DOHH2 (cell line): ENCODE results near the gene SCD5.

ENCODE experiments used
- H3F3A ChIP-seq: fragments of 200-600 bp; sonication (generic), shearing (Covaris generic); 2 replicates; pipeline ENCODE4 v1.6.0; 2016; ENCODE audit warnings: antibody characterized with exemption, mild to moderate bottlenecking; ENCODE audit not compliant: control insufficient read depth, insufficient read depth
- H3K27ac ChIP-seq: fragments of 200-600 bp; sonication (generic); 2 replicates; pipeline ENCODE4 v1.5.1; 2014; ENCODE audit warnings: low read depth, mild to moderate bottlenecking, low read length, moderate library complexity
- H3K27me3 ChIP-seq: fragments of 200-600 bp; sonication (generic); 2 replicates; pipeline ENCODE4 v1.6.1; 2014; ENCODE audit warnings: mild to moderate bottlenecking, low read length, mixed read lengths; ENCODE audit not compliant: control insufficient read depth
- H3K36me3 ChIP-seq: fragments of 200-600 bp; sonication (generic); 2 replicates; pipeline ENCODE4 v1.6.1; 2014; ENCODE audit warnings: mild to moderate bottlenecking, low read length, moderate library complexity, mixed read lengths; ENCODE audit not compliant: control insufficient read depth
- H3K4me1 ChIP-seq: fragments of 200-600 bp; sonication (generic); 2 replicates; pipeline ENCODE4 v1.6.1; 2014; ENCODE audit warnings: mild to moderate bottlenecking, low read length, mixed read lengths; ENCODE audit not compliant: control insufficient read depth
- H3K4me2 ChIP-seq: fragments of 200-600 bp; sonication (generic); 2 replicates; pipeline ENCODE4 v1.6.0; 2014; ENCODE audit warnings: mild to moderate bottlenecking, low read length, moderate library complexity
- H3K4me3 ChIP-seq: fragments of 200-600 bp; sonication (generic); 2 replicates; pipeline ENCODE4 v1.5.1; 2014; ENCODE audit warnings: mild to moderate bottlenecking, low read length, mixed read lengths
- H3K79me2 ChIP-seq: fragments of 200-600 bp; sonication (generic); 2 replicates; pipeline ENCODE4 v1.6.1; 2014; ENCODE audit warnings: mild to moderate bottlenecking, low read length, mixed read lengths; ENCODE audit not compliant: control insufficient read depth
- H3K9me2 ChIP-seq: fragments of 200-600 bp; sonication (generic); replicated peaks from 2 replicates; pipeline ENCODE4 v1.6.1; 2014; ENCODE audit warnings: mild to moderate bottlenecking, low read length, mixed read lengths; ENCODE audit not compliant: control insufficient read depth
- H3K9me3 ChIP-seq: fragments of 200-600 bp; sonication (generic); 2 replicates; pipeline ENCODE4 v1.6.1; 2014; ENCODE audit warnings: antibody characterized with exemption, low read length, mixed read lengths; ENCODE audit not compliant: control insufficient read depth, insufficient read depth
- H4K20me1 ChIP-seq: fragments of 200-600 bp; sonication (generic); 2 replicates; pipeline ENCODE4 v1.6.0; 2014; ENCODE audit warnings: low read depth, mild to moderate bottlenecking, antibody characterized with exemption, low read length, moderate library complexity; ENCODE audit not compliant: control insufficient read depth, insufficient read depth
- EZH2phosphoT487 ChIP-seq: fragments of 200-600 bp; sonication (generic); IDR thresholded peaks from 2 replicates; pipeline ENCODE4 v1.6.1; 2017; ENCODE audit warnings: borderline replicate concordance, mild to moderate bottlenecking, antibody characterized with exemption, low read length, moderate library complexity, mixed read lengths
- TF ChIP-seq, protein P1 (sequence below): fragments of 200-600 bp; sonication (generic); IDR thresholded peaks from one replicate; pipeline ENCODE4 v1.5.1; 2014; ENCODE audit warnings: antibody characterized with exemption, mild to moderate bottlenecking, low read depth, low read length; ENCODE audit not compliant: poor library complexity, severe bottlenecking

SCD5 gene

DNA sequence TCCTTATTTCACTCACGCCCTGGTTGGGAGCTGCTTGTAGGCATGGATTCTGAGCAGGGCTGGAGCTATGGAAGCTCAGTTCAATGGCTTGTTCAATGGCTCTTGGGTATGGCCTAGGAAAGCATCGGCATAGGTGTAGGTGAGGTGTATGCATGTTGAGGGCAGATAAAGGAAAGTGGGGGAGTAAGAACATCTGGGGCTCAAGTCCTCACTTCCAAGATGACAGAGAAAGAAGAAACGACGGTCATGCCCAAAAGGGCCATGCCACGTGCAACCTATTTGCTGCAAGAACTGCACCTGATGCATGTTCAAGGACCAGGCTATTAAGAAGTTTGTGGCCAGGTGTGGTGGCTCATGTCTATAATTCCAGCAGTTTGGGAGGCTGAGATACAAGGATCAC is 23.4 kb downstream of the SCD5 start:
- Histone ChIP-seq H3K4me2 (no peak overlapping the region), H4K20me1 (peaks cover 5% of the 10 kb centered on the region), H3K4me3 (no peak overlapping the region), H3K27me3 (no peaks in the 10 kb centered on the region), H3K36me3 (no peaks in the 10 kb centered on the region), H3K4me1 (peaks cover 12% of the 10 kb centered on the region), H3F3A (peaks cover 1% of the 10 kb centered on the region), H3K9me2 (no peaks in the 10 kb centered on the region), H3K9me3 (peaks cover 3% of the 10 kb centered on the region; the same call in 1 of the 2 replicates), H3K79me2 (peaks cover 34% of the 10 kb centered on the region), H3K27ac (no peak overlapping the region)
- TF ChIP-seq, protein P1, sequence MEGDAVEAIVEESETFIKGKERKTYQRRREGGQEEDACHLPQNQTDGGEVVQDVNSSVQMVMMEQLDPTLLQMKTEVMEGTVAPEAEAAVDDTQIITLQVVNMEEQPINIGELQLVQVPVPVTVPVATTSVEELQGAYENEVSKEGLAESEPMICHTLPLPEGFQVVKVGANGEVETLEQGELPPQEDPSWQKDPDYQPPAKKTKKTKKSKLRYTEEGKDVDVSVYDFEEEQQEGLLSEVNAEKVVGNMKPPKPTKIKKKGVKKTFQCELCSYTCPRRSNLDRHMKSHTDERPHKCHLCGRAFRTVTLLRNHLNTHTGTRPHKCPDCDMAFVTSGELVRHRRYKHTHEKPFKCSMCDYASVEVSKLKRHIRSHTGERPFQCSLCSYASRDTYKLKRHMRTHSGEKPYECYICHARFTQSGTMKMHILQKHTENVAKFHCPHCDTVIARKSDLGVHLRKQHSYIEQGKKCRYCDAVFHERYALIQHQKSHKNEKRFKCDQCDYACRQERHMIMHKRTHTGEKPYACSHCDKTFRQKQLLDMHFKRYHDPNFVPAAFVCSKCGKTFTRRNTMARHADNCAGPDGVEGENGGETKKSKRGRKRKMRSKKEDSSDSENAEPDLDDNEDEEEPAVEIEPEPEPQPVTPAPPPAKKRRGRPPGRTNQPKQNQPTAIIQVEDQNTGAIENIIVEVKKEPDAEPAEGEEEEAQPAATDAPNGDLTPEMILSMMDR = no peak
- TF ChIP-seq EZH2phosphoT487 = no peak

DNA sequence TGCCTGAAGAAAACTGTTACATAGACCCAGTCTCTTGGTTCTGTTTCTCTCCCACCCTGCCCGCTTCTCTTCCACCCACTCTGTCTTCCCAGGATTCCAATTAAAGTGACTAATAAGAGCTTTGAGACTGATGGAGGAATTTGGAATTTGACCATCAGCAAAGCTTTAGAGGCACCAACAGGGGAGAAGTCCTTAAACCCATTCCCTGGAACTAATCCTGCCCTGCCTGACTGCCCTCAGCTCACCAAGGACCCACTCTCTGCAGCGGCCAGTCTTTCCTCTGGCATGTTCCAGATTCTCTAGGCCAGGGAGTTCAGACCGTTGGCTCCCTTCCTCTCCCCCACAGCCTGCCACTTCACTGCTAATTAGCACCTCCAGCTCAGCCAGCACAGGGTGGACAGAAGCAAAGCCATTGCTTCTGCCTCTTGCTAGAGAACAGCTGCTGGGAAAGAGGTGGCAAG is 23.9 kb downstream of the SCD5 start:
- Histone ChIP-seq H3K27ac (no peak overlapping the region), H3K79me2 (peaks cover 29% of the 10 kb centered on the region), H3K4me2 (no peak overlapping the region), H3K9me3 (peaks cover 3% of the 10 kb centered on the region; the same call in 1 of the 2 replicates), H4K20me1 (0 out of 2 replicates have a peak, but pooled peaks cover under 1% of the 10 kb centered on the region), H3K27me3 (no peaks in the 10 kb centered on the region), H3F3A (no peaks in the 10 kb centered on the region), H3K36me3 (no peaks in the 10 kb centered on the region), H3K9me2 (no peaks in the 10 kb centered on the region), H3K4me1 (peaks cover 7% of the 10 kb centered on the region), H3K4me3 (no peak overlapping the region)
- TF ChIP-seq EZH2phosphoT487 = no peak
- TF ChIP-seq, protein P1 = no peak

DNA sequence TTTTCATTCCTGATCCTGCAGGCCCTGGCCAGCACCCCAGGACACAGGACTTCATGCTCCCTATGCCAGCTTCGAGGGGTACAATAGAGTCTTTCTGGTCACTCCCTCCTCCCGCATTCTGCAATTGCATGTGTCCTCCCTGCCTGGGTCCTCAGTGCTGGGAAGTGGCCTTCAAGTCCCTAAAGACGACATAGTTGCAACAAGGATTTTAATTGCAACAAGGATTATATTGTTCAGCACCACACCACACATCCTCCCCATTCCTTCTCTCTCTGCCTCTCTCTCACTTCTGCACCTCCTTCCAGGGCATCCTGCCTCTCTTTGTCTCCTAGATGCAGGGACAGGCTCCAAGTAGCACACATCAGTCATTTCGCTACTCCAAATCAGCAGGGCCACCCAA is 25.5 kb downstream of the SCD5 start:
- no peaks in the 10 kb centered on the region for H3K27me3 ChIP-seq

More for the DNA sequence above, 25.5 kb downstream of the SCD5 start:
- H3K9me2 ChIP-seq = no peaks in the 10 kb centered on the region
- H4K20me1 ChIP-seq = no peaks in the 10 kb centered on the region
- H3K9me3 ChIP-seq = peaks cover 3% of the 10 kb centered on the region; the same call in 1 of the 2 replicates
- H3K79me2 ChIP-seq = peaks cover 13% of the 10 kb centered on the region
- H3K4me2 ChIP-seq = no peak overlapping the region
- no peaks in the 10 kb centered on the region for H3K4me1 ChIP-seq
- no peak overlapping the region for H3K4me3 ChIP-seq
- H3F3A ChIP-seq = no peaks in the 10 kb centered on the region
- H3K36me3 ChIP-seq = no peaks in the 10 kb centered on the region
- H3K27ac ChIP-seq = no peak overlapping the region
- no peak for TF ChIP-seq EZH2phosphoT487
- TF ChIP-seq, protein P1 = no peak
